ENCODE results near the gene FRAS1. TPM values are rescaled to one million over a fixed set of nuclear protein-coding genes. Genes with fewer than 3 reads are reported as not detected.
A peak's percentile ranks its signal among the peaks of the same experiment; 100 is the strongest.

FRAS1 gene
- total RNA-seq, 1 experiment from 2014 or later, result 82.0 TPM

DNA sequence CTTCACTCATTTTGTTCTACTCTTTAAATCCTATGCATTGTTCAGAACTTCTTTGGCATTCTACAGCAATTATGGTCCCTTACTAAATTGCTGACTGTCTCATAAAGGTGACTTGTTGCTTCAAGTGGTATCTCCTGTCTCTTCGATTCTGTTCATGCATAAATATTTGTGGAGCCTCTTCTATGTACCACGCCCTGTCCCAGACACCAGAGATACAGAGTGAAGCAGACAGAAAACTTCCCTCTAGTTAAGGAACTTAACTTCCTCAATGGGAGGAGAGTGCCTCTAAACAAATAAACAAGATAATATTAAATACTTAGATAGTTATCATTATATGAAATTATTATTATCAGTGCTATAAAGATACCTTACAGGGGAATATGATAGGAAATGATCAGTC lies 235.7 kb downstream of the FRAS1 start:
- H3K27ac Mint-ChIP-seq, result 0 out of 2 replicates have a peak overlapping the region, but pooled peaks have one; percentile 84
- ATAC-seq (no peak), DNase-seq (ENCODE audit: low spot score) (no peak)
- H3K4me1 Mint-ChIP-seq, result peaks cover 29% of the 10 kb centered on the region
- no peaks in the 10 kb centered on the region for H3K9me3 Mint-ChIP-seq
- H3K4me3 Mint-ChIP-seq, result no peak overlapping the region
- ChIA-PET CTCF (interaction anchor here (0.7 kb wide), 1 partner anchor 121 kb away, joined by 3 read pairs; no protein-coding TSS in a partner anchor), POLR2A (no interaction called here)
- H3K27me3 Mint-ChIP-seq (ENCODE audit: low read depth), result no peaks in the 10 kb centered on the region
- peaks cover 16% of the 10 kb centered on the region for H3K36me3 Mint-ChIP-seq
- TF ChIP-seq EMX1 (CRISPR knock-in tag; IDR thresholded peaks at IDR 0.05) (no peak), ETV6 (CRISPR knock-in tag; IDR thresholded peaks at IDR 0.05) (no peak), ZNF263 (CRISPR knock-in tag; IDR thresholded peaks at IDR 0.05; ENCODE audit: low read depth) (no peak)
- TF ChIP-seq, protein P1, sequence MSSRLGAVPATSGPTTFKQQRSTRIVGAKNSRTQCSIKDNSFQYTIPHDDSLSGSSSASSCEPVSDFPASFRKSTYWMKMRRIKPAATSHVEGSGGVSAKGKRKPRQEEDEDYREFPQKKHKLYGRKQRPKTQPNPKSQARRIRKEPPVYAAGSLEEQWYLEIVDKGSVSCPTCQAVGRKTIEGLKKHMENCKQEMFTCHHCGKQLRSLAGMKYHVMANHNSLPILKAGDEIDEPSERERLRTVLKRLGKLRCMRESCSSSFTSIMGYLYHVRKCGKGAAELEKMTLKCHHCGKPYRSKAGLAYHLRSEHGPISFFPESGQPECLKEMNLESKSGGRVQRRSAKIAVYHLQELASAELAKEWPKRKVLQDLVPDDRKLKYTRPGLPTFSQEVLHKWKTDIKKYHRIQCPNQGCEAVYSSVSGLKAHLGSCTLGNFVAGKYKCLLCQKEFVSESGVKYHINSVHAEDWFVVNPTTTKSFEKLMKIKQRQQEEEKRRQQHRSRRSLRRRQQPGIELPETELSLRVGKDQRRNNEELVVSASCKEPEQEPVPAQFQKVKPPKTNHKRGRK (CRISPR knock-in tag; IDR thresholded peaks at IDR 0.05; ENCODE audit: borderline replicate concordance), result no peak
- TF ChIP-seq, protein P2, sequence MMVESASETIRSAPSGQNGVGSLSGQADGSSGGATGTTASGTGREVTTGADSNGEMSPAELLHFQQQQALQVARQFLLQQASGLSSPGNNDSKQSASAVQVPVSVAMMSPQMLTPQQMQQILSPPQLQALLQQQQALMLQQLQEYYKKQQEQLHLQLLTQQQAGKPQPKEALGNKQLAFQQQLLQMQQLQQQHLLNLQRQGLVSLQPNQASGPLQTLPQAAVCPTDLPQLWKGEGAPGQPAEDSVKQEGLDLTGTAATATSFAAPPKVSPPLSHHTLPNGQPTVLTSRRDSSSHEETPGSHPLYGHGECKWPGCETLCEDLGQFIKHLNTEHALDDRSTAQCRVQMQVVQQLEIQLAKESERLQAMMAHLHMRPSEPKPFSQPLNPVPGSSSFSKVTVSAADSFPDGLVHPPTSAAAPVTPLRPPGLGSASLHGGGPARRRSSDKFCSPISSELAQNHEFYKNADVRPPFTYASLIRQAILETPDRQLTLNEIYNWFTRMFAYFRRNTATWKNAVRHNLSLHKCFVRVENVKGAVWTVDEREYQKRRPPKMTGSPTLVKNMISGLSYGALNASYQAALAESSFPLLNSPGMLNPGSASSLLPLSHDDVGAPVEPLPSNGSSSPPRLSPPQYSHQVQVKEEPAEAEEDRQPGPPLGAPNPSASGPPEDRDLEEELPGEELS (CRISPR knock-in tag; IDR thresholded peaks at IDR 0.05), result no peak
- TF ChIP-seq, protein P3, sequence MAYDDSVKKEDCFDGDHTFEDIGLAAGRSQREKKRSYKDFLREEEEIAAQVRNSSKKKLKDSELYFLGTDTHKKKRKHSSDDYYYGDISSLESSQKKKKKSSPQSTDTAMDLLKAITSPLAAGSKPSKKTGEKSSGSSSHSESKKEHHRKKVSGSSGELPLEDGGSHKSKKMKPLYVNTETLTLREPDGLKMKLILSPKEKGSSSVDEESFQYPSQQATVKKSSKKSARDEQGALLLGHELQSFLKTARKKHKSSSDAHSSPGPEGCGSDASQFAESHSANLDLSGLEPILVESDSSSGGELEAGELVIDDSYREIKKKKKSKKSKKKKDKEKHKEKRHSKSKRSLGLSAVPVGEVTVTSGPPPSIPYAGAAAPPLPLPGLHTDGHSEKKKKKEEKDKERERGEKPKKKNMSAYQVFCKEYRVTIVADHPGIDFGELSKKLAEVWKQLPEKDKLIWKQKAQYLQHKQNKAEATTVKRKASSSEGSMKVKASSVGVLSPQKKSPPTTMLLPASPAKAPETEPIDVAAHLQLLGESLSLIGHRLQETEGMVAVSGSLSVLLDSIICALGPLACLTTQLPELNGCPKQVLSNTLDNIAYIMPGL (CRISPR knock-in tag; IDR thresholded peaks at IDR 0.05), result no peak
- TF ChIP-seq, protein P4, sequence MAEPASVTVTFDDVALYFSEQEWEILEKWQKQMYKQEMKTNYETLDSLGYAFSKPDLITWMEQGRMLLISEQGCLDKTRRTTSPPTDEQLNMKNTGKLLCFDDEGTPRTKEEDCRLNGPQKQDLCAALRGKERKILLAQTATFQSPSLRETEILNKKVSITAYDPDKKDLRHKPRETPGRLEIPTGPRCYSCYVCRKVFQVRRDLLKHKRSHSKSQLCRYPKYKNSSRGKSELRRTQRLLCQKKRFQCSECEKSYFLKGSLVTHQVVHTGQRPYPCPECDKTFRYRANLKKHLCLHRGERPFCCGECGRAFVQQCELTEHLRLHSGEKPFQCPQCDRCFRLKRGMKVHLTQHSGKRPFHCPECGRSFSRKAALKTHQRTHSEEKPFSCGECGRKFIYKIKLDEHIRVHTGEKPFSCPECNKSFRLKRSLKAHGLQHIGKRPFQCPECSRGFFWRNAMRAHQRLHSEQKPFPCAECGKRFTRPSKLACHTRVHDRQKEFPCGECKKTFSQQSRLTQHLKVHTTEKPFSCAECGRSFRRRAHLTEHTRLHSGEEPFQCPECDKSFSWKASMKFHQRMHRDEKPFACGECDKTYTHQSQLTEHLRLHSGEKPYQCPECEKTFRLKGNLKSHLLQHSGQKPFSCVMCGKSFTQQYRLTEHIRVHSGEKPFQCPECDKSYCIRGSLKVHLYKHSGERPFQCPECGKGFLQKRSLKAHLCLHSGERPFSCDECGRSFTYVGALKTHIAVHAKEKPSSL (CRISPR knock-in tag; conservative IDR thresholded peaks at IDR 0.05), result no peak

DNA sequence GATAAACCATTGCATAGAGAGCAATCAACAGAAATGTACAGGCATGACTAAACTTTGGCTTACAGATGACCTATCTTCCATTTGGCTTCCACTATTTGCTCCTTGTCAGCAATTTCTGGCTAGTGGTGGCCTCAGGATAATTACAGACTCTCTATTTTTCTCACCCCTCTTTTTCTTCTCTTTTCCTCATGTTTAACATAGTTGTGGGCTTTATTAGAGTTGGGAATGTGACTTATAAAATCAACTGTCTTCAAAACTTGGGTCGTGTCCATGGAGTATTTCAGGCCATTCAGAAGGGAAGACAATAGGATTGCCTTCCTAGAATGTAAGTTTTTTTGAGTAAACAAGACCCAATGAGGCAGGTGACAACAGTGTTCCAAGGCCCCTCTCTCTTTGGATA lies 236.2 kb downstream of the FRAS1 start:
- DNase-seq (ENCODE audit: low spot score) (no peak), ATAC-seq (no peak)
- ChIA-PET POLR2A (no interaction called here), CTCF (interaction anchor here (2.2 kb wide), 1 partner anchor 234 kb away, joined by 7 read pairs; no protein-coding TSS in a partner anchor)
- no peaks in the 10 kb centered on the region for H3K9me3 Mint-ChIP-seq
- H3K36me3 Mint-ChIP-seq, result peaks cover 12% of the 10 kb centered on the region
- no peak overlapping the region for H3K4me3 Mint-ChIP-seq
- H3K27ac Mint-ChIP-seq, result peak overlapping the region; percentile 91; the same call in 1 of the 2 replicates
- peaks cover 25% of the 10 kb centered on the region for H3K4me1 Mint-ChIP-seq
- H3K27me3 Mint-ChIP-seq (ENCODE audit: low read depth), result no peaks in the 10 kb centered on the region
- TF ChIP-seq ZNF423 (CRISPR knock-in tag; IDR thresholded peaks at IDR 0.05) (no peak), FOXJ3 (CRISPR knock-in tag; IDR thresholded peaks at IDR 0.05; ENCODE audit: borderline replicate concordance) (no peak), ELF4 (CRISPR knock-in tag; IDR thresholded peaks at IDR 0.05; ENCODE audit: low read depth) (no peak), SMAD4 (CRISPR knock-in tag; IDR thresholded peaks at IDR 0.05) (no peak), GABPB1 (CRISPR knock-in tag; IDR thresholded peaks at IDR 0.05) (no peak), NR3C1 (CRISPR knock-in tag; conservative IDR thresholded peaks at IDR 0.05; ENCODE audit: low read depth) (no peak), ZNF671 (CRISPR knock-in tag; IDR thresholded peaks at IDR 0.05) (no peak), RORB (CRISPR knock-in tag; IDR thresholded peaks at IDR 0.05) (no peak), NFATC4 (CRISPR knock-in tag; IDR thresholded peaks at IDR 0.05) (no peak), TCF7 (CRISPR knock-in tag; IDR thresholded peaks at IDR 0.05; ENCODE audit: low read depth) (no peak), JAZF1 (CRISPR knock-in tag; IDR thresholded peaks at IDR 0.05) (no peak)
- TF ChIP-seq, protein P5, sequence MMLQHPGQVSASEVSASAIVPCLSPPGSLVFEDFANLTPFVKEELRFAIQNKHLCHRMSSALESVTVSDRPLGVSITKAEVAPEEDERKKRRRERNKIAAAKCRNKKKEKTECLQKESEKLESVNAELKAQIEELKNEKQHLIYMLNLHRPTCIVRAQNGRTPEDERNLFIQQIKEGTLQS (CRISPR knock-in tag; conservative IDR thresholded peaks at IDR 0.05), result no peak
- TF ChIP-seq, protein P6, sequence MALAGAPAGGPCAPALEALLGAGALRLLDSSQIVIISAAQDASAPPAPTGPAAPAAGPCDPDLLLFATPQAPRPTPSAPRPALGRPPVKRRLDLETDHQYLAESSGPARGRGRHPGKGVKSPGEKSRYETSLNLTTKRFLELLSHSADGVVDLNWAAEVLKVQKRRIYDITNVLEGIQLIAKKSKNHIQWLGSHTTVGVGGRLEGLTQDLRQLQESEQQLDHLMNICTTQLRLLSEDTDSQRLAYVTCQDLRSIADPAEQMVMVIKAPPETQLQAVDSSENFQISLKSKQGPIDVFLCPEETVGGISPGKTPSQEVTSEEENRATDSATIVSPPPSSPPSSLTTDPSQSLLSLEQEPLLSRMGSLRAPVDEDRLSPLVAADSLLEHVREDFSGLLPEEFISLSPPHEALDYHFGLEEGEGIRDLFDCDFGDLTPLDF (CRISPR knock-in tag; IDR thresholded peaks at IDR 0.05), result no peak
- TF ChIP-seq, protein P7, sequence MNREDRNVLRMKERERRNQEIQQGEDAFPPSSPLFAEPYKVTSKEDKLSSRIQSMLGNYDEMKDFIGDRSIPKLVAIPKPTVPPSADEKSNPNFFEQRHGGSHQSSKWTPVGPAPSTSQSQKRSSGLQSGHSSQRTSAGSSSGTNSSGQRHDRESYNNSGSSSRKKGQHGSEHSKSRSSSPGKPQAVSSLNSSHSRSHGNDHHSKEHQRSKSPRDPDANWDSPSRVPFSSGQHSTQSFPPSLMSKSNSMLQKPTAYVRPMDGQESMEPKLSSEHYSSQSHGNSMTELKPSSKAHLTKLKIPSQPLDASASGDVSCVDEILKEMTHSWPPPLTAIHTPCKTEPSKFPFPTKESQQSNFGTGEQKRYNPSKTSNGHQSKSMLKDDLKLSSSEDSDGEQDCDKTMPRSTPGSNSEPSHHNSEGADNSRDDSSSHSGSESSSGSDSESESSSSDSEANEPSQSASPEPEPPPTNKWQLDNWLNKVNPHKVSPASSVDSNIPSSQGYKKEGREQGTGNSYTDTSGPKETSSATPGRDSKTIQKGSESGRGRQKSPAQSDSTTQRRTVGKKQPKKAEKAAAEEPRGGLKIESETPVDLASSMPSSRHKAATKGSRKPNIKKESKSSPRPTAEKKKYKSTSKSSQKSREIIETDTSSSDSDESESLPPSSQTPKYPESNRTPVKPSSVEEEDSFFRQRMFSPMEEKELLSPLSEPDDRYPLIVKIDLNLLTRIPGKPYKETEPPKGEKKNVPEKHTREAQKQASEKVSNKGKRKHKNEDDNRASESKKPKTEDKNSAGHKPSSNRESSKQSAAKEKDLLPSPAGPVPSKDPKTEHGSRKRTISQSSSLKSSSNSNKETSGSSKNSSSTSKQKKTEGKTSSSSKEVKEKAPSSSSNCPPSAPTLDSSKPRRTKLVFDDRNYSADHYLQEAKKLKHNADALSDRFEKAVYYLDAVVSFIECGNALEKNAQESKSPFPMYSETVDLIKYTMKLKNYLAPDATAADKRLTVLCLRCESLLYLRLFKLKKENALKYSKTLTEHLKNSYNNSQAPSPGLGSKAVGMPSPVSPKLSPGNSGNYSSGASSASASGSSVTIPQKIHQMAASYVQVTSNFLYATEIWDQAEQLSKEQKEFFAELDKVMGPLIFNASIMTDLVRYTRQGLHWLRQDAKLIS (CRISPR knock-in tag; IDR thresholded peaks at IDR 0.05; ENCODE audit: borderline replicate concordance), result no peak

Measured in WTC11 (cell line).